ENCODE data around the gene CD40.

CD40 gene

GRCh38 chr20:46119028-46119546 is 973 bp downstream of the CD40 start:
- TF ChIP-seq CTCF (IDR thresholded peaks at IDR 0.05; ENCODE audit: insufficient read depth, low read length, missing control alignments), result no peak
- no peak overlapping the region for H3K4me3 ChIP-seq (ENCODE audit: low read depth, low read length)
- CTCF ChIA-PET, result interaction anchor here (1.5 to 2.4 kb wide), 2 partner anchors 10 to 105 kb away, joined by 3 to 15 read pairs; no protein-coding TSS in a partner anchor
- POLR2A ChIA-PET, result no interaction called here
- DNase-seq (ENCODE audit: low read depth, low spot score), result no peak

GRCh38 chr20:46119547-46119946 is 1.4 kb downstream of the CD40 start:
- CTCF ChIA-PET, result interaction anchor here (1.5 to 2.4 kb wide), 2 partner anchors 10 to 105 kb away, joined by 3 to 15 read pairs; no protein-coding TSS in a partner anchor
- POLR2A ChIA-PET, result no interaction called here

GRCh38 chr20:46120136-46120535 is 2.0 kb downstream of the CD40 start:
- no peak for TF ChIP-seq CTCF (IDR thresholded peaks at IDR 0.05; ENCODE audit: insufficient read depth, low read length, missing control alignments)
- H3K4me3 ChIP-seq (ENCODE audit: low read depth, low read length), result no peak overlapping the region
- DNase-seq (ENCODE audit: low read depth, low spot score), result no peak
- POLR2A ChIA-PET, result no interaction called here
- CTCF ChIA-PET, result interaction anchor here (1.5 to 2.4 kb wide), 2 partner anchors 9 to 106 kb away, joined by 3 to 15 read pairs; no protein-coding TSS in a partner anchor

More at GRCh38 chr20:46119547-46119946, 1.4 kb downstream of the CD40 start:
- no peak for TF ChIP-seq CTCF (IDR thresholded peaks at IDR 0.05; ENCODE audit: insufficient read depth, low read length, missing control alignments)
- DNase-seq (ENCODE audit: low read depth, low spot score), result no peak
- H3K4me3 ChIP-seq (ENCODE audit: low read depth, low read length), result no peak overlapping the region

GRCh38 chr20:46121184-46121930 is 3.2 kb downstream of the CD40 start:
- no peak for DNase-seq (ENCODE audit: low read depth, low spot score)
- POLR2A ChIA-PET, result no interaction called here
- CTCF ChIA-PET, result interaction anchor here (0.9 to 2.4 kb wide), 3 partner anchors 8 to 14 kb away, joined by 3 to 15 read pairs (median 5); no protein-coding TSS in a partner anchor
- no peak for TF ChIP-seq CTCF (IDR thresholded peaks at IDR 0.05; ENCODE audit: insufficient read depth, low read length, missing control alignments)
- no peak overlapping the region for H3K4me3 ChIP-seq (ENCODE audit: low read depth, low read length)

- ChIA-PET CTCF (interaction anchor here (0.9 to 1.0 kb wide), 2 partner anchors 10 to 15 kb away, joined by 3 to 5 read pairs; no protein-coding TSS in a partner anchor), POLR2A (no interaction called here)
- no peak overlapping the region for H3K4me3 ChIP-seq (ENCODE audit: low read depth, low read length)
These were observed 4.0 kb downstream of the CD40 start for GRCh38 chr20:46122071-46122470.

More at GRCh38 chr20:46122071-46122470, 4.0 kb downstream of the CD40 start:
- no peak for TF ChIP-seq CTCF (IDR thresholded peaks at IDR 0.05; ENCODE audit: insufficient read depth, low read length, missing control alignments)
- no peak for DNase-seq (ENCODE audit: low read depth, low spot score)

All from AG04449 (cell line).